Measurements from ENCODE around the gene PJVK.

Gene PJVK

GRCh38 chr2:178480227-178481181 is 29.3 kb downstream of the PJVK start, which contains the start of gene PLEKHA3:
Gene PLEKHA3, plus strand, starts transcription at chr2:178480457. Its CDS starts 413 bp downstream, at chr2:178480870.
- peak; percentile 94 for DNase-seq (ENCODE audit: low spot score)

GRCh38 chr2:178482437-178482836 is 31.3 kb downstream of the PJVK start:
- DNase-seq (ENCODE audit: low spot score): no peak

DNA sequence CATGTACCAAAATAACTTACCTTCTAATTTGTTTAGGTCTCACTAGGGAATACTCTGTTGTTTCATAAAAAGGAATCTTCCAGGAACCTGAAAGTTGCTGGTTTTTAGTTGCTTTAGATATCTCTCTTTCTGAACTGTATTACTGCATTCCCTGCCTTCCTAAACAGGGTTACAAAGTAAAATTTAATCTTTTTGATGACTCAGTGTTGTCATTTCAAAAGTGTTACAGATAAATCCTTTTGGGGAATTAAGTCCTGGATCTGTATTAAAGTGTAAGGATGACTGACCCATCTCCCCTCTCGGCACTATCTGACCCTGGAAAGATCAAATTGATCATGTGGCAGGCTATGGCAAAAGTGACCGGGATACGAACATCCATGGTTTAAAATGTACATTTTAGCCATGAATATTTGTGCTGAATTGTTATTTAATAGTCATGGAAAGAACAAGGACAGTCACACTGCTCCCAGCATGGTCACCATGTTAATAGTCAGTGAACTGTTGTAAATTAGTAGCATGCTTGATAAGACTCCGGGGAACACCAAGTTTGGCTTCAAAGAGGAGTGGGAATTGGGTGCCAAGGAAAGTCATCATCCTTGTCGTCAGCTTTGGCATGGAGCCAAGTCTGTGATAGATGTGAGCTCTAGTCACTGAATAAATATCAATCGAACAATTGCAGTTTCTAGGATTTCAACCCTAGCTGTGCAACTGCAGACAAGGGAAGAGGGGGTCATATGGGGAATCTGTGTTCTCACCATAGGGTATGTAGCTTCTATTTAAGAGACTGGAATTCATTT is 33.3 kb downstream of the PJVK start:
- no peak for DNase-seq (ENCODE audit: low spot score)

- no peak for DNase-seq (ENCODE audit: low spot score)
These were observed 34.2 kb downstream of the PJVK start for GRCh38 chr2:178485356-178485755.

DNA sequence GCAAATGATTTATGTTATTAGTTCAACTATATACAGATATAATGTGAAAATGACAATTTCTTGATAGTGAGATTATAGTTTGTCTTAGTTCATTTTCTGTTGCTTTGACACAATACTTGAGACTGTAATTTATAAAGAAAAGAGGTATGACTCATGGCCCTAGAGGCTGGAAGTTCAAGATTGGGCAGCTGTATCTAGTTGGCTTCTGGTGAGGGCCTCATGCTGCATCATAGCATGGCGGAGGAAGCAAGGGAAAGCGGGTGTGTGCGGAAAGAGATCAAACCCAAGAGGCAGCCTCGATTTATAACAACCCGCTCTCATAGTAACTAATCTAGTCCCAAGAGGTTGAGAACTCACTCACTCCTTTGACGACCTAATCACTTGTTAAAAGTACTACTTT is 40.4 kb downstream of the PJVK start:
- DNase-seq (ENCODE audit: low spot score): no peak

DNA sequence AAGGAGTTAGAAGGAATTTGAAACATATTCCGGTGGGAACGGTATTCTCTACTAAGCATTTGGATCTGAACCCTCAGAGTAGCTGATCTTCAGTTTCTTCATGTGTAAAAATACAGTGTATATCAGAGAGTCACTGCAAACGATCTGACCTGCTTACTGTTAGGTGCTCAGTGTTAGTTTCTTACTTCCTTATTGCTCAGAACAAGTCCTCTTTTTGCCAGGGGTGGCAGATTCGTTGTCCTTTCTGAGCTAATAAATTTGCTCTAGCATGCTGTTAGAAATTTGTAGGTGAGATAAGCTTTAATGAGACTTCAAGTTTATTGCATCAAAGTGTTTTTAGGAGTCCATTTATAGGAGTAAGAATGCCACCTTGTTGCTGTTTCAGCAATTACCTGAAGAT is 44.9 kb downstream of the PJVK start:
- DNase-seq (ENCODE audit: low spot score): no peak

- no peak for DNase-seq (ENCODE audit: low spot score)
These were observed 47.0 kb downstream of the PJVK start for GRCh38 chr2:178498137-178498536.

DNA sequence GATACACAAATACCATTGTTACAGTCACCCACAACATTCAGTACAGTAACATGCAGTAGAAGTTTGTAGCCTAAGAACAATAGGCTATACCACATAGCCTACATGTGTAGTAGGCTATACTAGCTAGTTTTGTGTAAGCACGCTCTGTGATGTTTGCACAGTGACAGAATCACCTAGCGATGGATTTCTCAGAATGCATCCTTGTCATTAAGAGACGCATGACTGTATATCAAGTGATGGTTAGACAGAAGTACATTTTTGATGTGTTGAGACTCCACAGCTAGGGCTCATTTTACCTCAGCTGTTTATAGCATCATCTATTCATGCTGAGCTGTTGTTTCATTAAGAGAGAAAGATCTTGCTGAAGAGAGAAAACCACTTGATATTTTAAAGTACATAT is 48.5 kb downstream of the PJVK start:
- DNase-seq (ENCODE audit: low spot score): no peak

GRCh38 chr2:178502751-178503150 is 51.6 kb downstream of the PJVK start:
- no peak for DNase-seq (ENCODE audit: low spot score)

- DNase-seq (ENCODE audit: low spot score): no peak
These were observed 54.9 kb downstream of the PJVK start for GRCh38 chr2:178506101-178506500.

GRCh38 chr2:178506524-178506923 is 55.3 kb downstream of the PJVK start:
- DNase-seq (ENCODE audit: low spot score): no peak

- DNase-seq (ENCODE audit: low spot score): no peak
These were observed 55.8 kb downstream of the PJVK start for GRCh38 chr2:178506949-178507348.

- DNase-seq (ENCODE audit: low spot score): no peak
These were observed 57.5 kb downstream of the PJVK start for GRCh38 chr2:178508646-178509045.

DNA sequence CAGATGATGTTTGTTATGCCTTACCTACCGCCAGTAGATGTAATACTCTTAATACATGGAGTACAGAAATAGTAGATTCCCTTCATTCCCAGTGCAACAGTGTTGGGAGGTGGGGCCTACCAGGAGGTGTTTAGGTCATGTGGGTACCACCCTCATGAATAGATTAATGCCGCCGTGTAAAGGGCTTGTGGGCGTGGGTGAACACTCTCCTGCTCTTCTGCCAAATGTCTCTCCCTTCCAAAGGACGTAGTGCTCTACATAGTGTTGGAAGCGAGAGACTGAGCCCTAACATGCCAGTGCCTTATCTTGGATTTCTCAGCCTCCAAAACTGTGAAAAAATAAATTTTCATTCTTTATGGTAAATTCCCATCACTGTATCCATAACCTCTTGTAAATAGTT is 59.2 kb downstream of the PJVK start:
- DNase-seq (ENCODE audit: low spot score): no peak
